CD4-positive, alpha-beta T cell treated with Interleukin-6 at 100 ng/mL for 8 hours (primary cell): ENCODE results near the gene TCP11.
"Not testable (repeated sequence)": the region's sequence is repeated elsewhere in the genome, so short reads cannot be mapped to it uniquely, and the experiment has no call there.

ENCODE experiments used
- DNase-seq: peaks from one replicate; pipeline ENCODE4 v3.0.0-alpha.2; 2020; ENCODE audit warnings: mixed read lengths, low spot score

Gene TCP11

DNA sequence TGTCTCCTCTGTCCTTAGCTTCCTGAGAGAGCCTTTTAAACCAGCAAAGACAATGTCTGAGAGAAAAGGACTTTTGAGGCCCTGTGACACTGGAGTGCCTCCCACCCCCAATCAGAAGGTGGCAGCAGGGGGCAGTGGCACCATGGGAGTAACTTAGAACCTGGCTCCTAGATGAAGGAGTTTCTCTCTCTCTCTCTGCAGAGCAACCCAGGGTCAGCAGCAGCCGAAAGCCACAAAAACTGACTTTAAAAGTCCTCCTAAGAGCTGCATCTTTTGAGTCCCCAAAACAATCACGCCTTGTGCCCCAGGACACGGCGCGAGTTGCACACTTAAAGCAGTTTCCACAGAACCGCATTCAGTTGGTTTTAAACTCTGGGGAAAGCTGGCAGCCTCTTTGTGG is 5.3 kb upstream of the TCP11 start:
- DNase-seq = no peak

- DNase-seq = no peak
Observed at GRCh38 chr6:35145757-35146156, 4.6 kb upstream of the TCP11 start.

- no peak for DNase-seq
Observed at GRCh38 chr6:35142588-35143569, 1.7 kb upstream of the TCP11 start.

- no peak for DNase-seq
Observed at GRCh38 chr6:35140639-35141006, 516 bp downstream of the TCP11 start.

DNA sequence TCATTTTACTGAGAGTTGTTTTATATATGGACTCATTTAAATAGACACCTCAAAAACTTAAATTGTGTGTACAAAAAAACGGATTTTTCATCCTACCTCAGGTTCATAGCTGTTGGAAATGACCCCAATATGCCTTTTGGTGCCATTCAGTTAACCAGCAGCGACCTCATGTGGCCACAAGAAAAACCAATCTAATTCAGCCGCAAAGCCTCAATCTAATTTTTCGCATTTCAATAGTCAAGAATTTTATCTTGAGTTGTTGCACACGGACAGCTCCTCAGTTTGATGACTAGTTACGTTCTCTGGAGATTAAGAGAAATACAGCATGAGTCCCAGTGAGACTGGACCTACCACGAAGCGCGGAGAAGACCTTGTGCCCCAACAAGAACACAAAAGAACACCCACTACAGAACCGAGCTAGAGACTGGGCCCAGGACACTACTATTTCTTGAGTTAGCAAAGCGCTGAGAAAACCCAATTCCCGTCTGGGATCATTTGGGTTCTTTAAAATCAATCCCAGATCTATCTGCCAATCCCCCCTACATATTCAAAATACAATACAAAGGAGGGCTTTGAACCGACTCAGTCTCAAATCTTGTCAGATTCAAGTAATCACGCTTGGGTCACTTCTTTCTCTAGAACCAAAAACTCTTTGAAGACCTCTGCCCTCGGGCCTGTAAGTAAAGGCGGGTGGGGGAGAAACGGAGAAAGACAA is 1.1 kb downstream of the TCP11 start:
- peak; percentile 44 for DNase-seq

- DNase-seq = no peak
Observed at GRCh38 chr6:35139470-35139869, 1.7 kb downstream of the TCP11 start.

- not testable (repeated sequence) for DNase-seq
Observed at GRCh38 chr6:35138191-35138590, 2.9 kb downstream of the TCP11 start.

- DNase-seq = no peak
Observed at GRCh38 chr6:35136185-35136584, 5.0 kb downstream of the TCP11 start.

DNA sequence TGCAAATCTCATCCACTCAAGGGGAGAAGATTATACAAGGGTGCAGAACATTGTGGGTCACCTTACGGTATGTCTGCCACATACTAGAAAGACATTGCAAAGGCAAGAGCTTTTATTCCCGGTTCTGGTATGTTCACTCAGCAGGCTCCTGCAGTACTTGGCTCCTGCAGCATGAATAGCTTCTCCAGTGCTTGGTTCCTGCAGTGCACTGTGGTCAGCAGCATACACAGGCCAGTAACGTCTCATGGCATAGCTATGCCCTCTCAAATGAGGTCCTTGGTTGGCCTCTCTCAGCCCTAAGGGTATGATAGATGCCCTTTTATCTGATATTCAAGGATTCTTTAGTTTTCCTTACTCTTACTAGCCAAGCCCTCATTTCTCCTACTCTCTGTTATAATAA is 12.6 kb downstream of the TCP11 start:
- DNase-seq = no peak

DNA sequence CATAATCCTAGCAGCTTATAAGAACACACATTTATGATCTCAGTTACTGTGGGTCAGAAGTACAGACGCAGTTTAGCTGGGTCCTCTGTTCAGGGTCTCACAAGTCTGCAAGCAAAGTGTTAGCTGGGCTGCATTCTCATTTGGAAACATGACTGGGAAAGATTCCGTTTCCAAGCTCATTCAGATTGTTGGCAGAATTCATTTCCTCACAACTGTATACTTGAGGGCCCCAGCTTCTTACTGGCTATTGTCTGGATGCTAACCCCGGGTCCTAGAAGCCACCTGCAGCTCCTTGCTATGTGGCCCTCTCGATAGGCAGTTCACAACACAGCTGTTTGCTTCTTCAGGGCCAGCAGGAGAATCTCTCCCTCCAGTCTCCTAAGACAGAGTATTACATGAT is 13.1 kb downstream of the TCP11 start:
- DNase-seq = no peak

- DNase-seq = no peak
Observed at GRCh38 chr6:35124356-35124755, 16.8 kb downstream of the TCP11 start.

GRCh38 chr6:35120746-35121145 is 20.4 kb downstream of the TCP11 start:
- no peak for DNase-seq

GRCh38 chr6:35108309-35108885 is 32.7 kb downstream of the TCP11 start:
- no peak for DNase-seq

DNA sequence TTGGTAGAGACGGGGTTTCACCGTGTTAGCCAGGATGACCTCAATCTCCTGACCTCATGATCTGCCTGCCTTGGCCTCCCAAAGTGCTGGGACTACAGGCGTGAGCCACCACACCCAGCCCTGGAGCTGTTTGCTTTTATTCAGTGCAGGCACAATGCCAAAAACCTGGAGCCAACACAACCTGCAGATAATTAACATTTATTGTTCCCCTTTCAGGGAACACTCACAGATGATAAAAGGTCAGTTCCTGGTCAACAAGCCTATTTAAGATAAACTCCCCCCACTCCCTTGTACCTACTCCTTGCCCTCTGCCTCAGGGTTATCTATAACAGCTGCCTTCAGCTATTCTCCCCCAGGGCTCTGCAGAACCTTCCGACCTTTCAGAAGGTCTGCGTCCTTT is 33.4 kb downstream of the TCP11 start:
- DNase-seq = not testable (repeated sequence)

DNA sequence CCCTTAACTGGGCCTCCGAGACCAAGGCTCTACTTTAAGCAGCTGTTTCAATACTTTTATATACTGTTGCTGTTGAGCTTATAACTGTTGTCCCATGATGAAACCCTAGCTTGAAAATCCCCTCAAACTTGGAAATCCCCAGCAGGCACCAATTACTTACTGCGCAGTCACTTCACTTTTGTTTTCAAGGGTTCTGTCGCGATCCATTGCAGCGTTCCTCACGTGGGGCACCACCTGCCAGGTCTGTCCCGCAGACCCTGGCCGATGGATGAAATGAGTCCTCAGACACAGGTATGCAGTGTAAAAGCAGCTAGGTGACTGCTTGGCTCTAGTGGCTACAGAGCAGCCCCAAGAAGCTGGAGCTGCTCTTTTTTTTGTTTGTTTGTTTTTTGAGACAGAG is 33.9 kb downstream of the TCP11 start:
- not testable (repeated sequence) for DNase-seq

- DNase-seq = not testable (repeated sequence)
Observed at GRCh38 chr6:35106061-35106460, 35.1 kb downstream of the TCP11 start.

- no peak for DNase-seq
Observed at GRCh38 chr6:35105078-35105477, 36.1 kb downstream of the TCP11 start.

DNA sequence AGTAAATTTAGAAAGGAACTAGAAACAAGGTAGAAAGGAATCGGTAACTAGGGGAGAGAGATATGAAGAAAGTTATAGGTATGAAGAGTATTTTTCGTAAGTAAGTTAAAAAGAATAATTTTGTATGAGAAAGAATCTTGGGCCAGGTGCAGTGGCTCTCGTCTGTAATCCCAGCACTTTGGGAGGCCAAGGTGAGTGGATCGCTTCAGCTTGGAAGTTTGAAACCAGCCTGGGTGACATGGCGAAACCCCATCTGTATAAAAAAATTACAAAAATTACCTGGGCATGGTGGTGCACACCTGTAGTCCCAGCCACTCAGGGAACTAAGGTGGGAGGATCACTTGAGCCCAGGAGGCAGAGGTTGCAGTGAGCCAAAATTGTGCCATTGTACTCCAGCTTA is 42.0 kb downstream of the TCP11 start:
- DNase-seq = no peak

DNA sequence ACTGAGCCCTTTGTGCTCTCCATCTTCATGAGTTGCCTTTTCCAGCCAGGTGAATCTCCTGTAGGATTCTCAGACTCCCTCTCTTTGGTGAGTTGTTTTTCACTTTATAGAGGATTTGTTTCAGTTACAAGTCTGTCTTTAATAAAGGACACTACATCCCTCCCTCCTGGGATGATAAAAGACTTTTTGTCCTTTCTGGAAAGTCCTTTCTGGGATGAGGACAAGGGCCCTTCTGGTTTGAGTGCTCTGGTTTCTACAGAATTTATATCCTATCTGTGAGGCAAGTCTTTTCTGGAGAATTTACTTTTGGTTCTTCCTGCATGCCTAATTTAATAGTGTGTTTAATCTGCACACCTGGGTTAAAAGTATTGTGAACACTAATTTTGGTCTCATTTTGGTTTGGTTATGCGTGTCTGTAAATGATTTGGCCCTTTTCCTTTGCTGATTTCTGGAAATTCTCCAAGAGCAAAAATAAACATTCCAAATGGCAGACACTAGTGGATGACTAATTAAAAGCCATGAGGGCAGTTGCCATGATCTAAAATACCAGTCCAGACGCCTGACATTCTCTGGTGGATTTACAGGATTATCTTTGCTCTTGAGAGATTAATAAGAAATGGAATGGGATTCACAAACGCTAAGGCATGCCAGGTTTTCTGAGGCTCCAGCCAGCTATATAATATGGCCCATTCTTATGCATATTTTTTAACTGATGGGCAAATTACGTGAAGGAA is 44.8 kb downstream of the TCP11 start:
- DNase-seq = no peak

- DNase-seq = no peak
Observed at GRCh38 chr6:35094183-35094582, 47.0 kb downstream of the TCP11 start.

DNA sequence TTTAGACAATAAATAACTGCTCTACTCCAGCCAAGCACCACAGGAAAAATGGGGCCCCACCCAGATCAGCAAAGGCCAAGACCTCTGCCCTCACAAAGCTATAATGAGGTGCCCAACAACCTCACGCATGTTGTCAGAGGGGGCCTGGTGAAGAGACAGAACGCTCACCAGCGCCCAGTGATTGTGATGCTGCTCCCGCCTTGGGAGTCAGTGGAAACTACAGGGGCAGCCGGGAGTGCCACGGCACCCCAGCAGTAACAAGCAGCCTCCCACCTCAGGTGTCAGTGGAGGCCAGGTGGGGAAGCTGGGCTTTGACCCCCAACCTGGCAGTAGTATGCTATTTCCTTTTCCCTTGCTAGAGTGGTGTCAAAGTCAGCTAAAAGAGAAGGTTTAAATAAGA is 47.4 kb downstream of the TCP11 start:
- DNase-seq = no peak

- no peak for DNase-seq
Observed at GRCh38 chr6:35093118-35093445, 48.1 kb downstream of the TCP11 start.
